CD4-positive, alpha-beta T cell treated with Interleukin-6 at 100 ng/mL for 8 hours (primary cell): ENCODE measurements around the gene CHURC1.

ENCODE experiments used
- DNase-seq: peaks from one replicate; pipeline ENCODE4 v3.0.0-alpha.2; 2020; ENCODE audit warnings: mixed read lengths, low spot score

The CHURC1 gene

DNA sequence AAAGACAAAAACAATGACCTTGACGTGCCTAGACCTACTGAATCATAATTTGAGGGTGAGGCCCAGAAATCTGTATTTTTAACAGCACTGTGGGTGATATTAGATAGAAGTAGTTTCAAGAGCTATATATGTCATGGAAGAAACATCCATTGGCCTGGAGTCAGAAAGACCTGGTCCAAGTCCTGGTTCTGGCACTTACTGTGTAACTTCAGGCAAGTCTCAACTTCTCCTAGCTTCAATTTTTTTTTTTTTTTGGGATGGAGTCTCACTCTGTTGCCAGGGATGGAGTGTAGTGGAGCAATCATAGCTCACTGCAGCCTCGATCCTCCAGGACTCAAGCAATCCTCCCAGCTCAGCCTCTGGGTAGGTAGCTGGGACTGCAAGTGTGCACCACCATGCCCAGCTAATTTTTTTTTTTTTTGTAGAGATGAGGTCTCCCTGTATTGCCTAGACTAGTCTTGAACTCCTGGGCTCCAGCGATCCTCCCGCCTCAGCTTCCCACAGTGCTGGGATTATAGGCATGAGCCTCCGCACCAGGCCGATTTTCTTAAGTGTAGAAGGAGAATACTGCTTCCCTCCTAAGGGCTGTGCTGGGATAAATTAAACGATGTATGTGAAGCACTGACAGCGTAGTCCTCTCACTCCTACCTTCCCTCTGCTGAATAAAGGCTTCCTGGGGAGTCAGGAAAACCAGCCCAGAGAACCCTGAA lies 42.6 kb downstream of the CHURC1 start:
- no peak for DNase-seq

- no peak for DNase-seq
These were observed 43.9 kb downstream of the CHURC1 start for GRCh38 chr14:64958201-64958600.

GRCh38 chr14:64958743-64959142 lies 44.5 kb downstream of the CHURC1 start:
- no peak for DNase-seq

GRCh38 chr14:64960762-64961276 lies 46.6 kb downstream of the CHURC1 start:
- no peak for DNase-seq

GRCh38 chr14:64963611-64964010 lies 49.4 kb downstream of the CHURC1 start:
- no peak for DNase-seq

DNA sequence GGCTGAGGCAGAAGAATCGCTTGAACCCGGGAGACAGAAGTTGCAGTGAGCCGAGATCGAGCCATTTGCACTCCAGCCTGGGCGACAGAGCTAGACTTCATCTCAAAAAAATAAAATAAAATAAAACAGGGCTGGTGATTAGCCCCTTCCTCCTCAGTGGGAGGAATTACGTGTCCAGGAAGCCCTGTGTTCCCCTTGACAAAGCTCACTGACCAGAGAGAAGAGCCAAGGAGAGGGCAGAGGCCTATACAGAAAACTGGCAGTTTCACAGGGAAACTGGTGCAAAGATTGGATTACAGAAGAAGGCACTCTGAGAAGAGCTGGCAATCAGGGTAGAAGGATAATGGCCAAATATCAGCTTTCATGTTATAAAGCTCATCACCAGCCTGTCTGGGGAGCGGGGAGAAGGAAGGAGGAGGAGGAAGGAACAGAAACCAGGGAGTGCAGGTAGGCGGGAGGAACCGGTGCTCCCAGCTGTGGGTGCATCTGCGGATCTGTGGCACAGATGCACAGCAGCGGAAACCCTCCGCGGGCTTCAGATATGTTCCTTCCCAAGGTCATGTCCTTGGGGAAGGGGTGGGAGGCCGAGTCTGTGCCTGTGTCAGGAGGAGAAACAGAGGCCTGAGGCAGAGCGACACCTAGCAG lies 51.2 kb downstream of the CHURC1 start:
- no peak for DNase-seq

DNA sequence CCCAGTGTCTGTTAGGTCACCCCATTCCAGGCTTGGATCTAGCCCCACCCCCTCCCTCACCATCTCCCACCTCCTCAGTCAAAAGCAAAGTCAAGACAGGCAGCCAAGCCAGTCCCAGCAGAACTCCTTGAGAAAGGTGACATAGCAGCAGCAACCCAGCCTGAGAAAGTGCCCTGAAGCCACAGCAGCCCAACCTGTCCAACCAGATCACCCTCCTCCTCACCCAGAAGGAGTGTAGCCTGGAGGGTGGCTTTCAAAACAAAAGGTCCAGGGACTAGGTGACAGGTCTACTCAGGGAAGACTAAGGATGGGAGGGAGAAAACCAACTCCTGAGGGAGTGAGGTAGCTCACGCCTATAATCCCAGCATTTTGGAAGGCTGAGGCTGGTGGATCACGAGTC lies 52.7 kb downstream of the CHURC1 start:
- DNase-seq, result no peak

DNA sequence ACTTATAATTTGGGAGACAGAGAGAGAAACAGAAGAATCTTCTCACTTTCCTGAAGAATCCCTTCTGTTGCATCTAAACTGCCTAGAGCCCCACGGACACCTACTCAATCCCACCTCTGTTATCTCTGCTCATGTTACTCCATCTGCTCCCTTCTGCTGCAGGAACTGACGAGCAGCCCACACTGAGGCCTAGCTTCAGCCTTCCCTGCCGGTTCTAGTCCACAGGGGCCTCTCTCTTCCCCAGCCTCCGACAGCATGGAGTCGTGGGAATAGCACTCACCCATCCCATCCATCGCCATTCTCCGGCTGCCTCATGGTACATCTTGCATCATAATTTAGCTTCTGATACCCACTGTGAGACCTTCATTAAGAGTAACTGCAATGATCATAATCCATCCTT lies 53.9 kb downstream of the CHURC1 start:
- DNase-seq, result no peak

DNA sequence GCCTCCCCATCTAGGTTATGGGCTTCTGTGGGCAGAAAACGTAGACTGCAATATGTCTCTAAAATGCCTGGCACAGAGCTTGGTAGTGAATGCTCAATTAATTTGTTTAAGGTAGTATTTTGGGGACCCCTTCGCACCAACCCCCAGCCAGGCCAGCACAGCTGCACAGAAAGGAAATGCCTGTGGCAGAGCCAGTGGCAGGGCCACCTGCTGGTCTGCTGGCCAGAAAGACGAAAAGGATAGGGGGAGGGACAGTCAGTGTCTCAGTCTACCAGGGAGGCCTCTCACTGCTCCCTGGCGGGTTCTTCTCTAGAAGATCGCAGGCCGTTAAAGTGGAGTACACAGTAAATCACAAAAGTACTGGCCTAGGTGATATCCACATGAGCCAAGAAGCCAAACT lies 54.4 kb downstream of the CHURC1 start:
- DNase-seq, result no peak

GRCh38 chr14:64970041-64970440 lies 55.8 kb downstream of the CHURC1 start:
- no peak for DNase-seq

- no peak for DNase-seq
These were observed 56.7 kb downstream of the CHURC1 start for GRCh38 chr14:64970776-64971477.

- DNase-seq, result no peak
These were observed 57.3 kb downstream of the CHURC1 start for GRCh38 chr14:64971491-64971942.

GRCh38 chr14:64971943-64972791 lies 57.9 kb downstream of the CHURC1 start, which contains the start of gene RAB15:
RAB15 (minus strand) TSS chr14:64972336; CDS start chr14:64972076, 260 bp downstream.
- peak; percentile 38 for DNase-seq

DNA sequence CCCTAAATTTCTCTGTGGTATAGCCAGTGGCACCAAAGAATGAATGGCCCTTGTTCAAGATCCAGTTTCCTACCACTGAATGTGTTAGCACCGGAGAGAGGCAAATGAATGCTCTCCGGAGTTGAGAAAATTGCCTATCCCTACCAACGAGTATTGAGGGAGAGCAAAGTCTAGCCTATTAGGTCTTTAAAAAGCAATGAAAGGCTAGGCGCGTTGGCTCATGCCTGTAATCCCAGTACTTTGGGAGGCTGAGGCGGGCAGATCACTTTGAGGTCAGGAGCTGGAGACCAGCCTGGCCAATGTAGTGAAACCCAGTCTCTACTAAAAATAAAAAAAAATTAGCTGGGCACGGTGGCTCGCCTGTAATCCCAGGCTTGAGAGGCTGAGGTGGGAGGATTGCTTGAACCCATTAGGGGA lies 58.8 kb downstream of the CHURC1 start:
- DNase-seq, result no peak

- no peak for DNase-seq
These were observed 59.6 kb downstream of the CHURC1 start for GRCh38 chr14:64973826-64974225.

- no peak for DNase-seq
These were observed 60.3 kb downstream of the CHURC1 start for GRCh38 chr14:64974563-64974962.

GRCh38 chr14:64979336-64980074 lies 65.2 kb downstream of the CHURC1 start:
- DNase-seq, result no peak

DNA sequence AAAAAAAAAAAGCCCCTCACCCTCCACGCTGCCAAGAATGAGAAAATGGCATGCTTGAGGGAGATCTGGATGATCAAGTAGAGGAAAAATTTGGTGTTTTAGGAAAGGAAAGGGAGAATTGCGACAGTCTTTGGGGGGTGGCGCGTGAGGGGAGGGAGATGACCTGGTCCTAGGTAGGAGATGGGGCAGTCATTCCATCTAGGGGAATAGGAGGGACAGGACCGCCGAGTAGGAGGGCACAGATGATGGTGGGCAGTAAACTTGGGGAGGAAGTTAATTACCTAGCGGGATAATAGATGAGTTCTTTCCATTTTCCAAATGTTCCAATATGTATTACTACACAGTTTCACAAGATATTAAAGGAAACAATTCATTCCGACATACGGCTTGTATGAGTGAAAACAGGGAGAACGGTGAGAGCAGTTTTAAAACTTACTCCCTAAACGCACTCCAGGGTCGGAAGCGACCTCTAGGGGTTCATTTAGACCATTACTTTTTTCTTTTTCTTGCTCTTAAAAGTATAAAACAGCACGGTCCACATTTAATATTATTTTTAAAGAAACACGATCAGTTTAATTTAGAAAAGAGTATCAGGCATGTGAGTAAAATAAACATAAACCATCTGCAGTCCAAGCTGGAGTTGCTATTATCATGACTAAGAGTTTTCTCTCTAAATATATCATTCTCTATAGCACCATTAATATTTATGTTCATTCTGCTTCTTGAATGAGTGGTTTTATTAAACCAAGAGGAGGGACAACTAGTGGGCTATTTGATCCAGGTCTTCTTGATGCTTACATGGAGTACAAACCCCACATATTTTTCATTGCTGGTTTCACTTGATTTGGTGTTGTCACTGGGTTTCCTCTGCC lies 69.4 kb downstream of the CHURC1 start:
- DNase-seq, result peak; percentile 66
